Naive thymus-derived CD8-positive, alpha-beta T cell (primary cell): ENCODE data around the gene PTH1R. TPM values are rescaled to one million over a fixed set of nuclear protein-coding genes. Genes with fewer than 3 reads are reported as not detected.

Experiments used
- ATAC-seq, 2 donors: fragments of 150-1000 bp; cut with Tn5 transposase in 1 of 2; sonication (Bioruptor Pico), chemical (Tn5 transposase) in 1 of 2; 1 replicate in 1 of 2; 2 replicates in 1 of 2; pipeline ENCODE4 v1.10.0; 2021; ENCODE audit warnings: mild to moderate bottlenecking in 2 of 2, moderate library complexity in 2 of 2
- POLR2A ChIA-PET: fragments of 350-600 bp; sonication (Branson Sonifier 250); formaldehyde crosslinking; loops from one replicate; lab custom pipeline; 2021; ENCODE audit warnings: antibody characterized with exemption; lab: Charles Lee
- DNase-seq, 10 donors: peaks; one replicate each; pipeline versions ENCODE4 v3.0.0 to v3.0.0-alpha.2; 2020 to 2022
- H3K27ac Mint-ChIP-seq, 10 donors: one replicate each; pipeline ENCODE4 v1.8.0; 2020 to 2022; ENCODE audit warnings: mild to moderate bottlenecking in 10 of 10, mixed read lengths in 10 of 10, moderate library complexity in 4 of 10, inconsistent platforms in 1 of 10
- H3K27me3 Mint-ChIP-seq, 5 donors: one replicate each; pipeline ENCODE4 v1.8.0; 2021 to 2022; ENCODE audit warnings: mixed read lengths in 5 of 5
- H3K36me3 Mint-ChIP-seq, 3 donors: one replicate each; pipeline ENCODE4 v1.8.0; 2020 to 2022; ENCODE audit warnings: mixed read lengths in 3 of 3, mild to moderate bottlenecking in 2 of 3, inconsistent platforms in 1 of 3
- H3K4me1 Mint-ChIP-seq, 4 donors: one replicate each; pipeline ENCODE4 v1.8.0; 2021 to 2022; ENCODE audit warnings: mixed read lengths in 4 of 4
- H3K4me3 Mint-ChIP-seq, 10 donors: one replicate each; pipeline ENCODE4 v1.8.0; 2020 to 2022; ENCODE audit warnings: mild to moderate bottlenecking in 10 of 10, mixed read lengths in 10 of 10, moderate library complexity in 6 of 10, inconsistent platforms in 1 of 10
- H3K9me3 Mint-ChIP-seq, 9 donors: one replicate each; pipeline ENCODE4 v1.8.0; 2020 to 2022; ENCODE audit warnings: mixed read lengths in 9 of 9, mild to moderate bottlenecking in 3 of 9, inconsistent platforms in 1 of 9, moderate library complexity in 1 of 9
- polyA plus RNA-seq, 3 donors: library from polyadenylated mRNA; unstranded; fragments of 300-500 nt; fragmentation: Illumina TruSeq; gene quantifications; one replicate each; pipeline ENCODE4 v1.2.3, GENCODE V29; 2021
- total RNA-seq, 8 experiments: library from RNA in 2 of 8; stranded (reverse) in 2 of 8; gene quantifications; one replicate each; pipeline ENCODE4 v1.2.3 and lab custom pipeline; 2021 to 2026

The PTH1R gene
- total and polyA plus RNA-seq, 5 experiments from 2014 or later, result not detected

GRCh38 chr3:46899151-46900006 lies 21.9 kb downstream of the PTH1R start:
- ATAC-seq (no peak), DNase-seq (peak in 1 of 10 donors; percentile 53)
- H3K27me3 Mint-ChIP-seq, result peaks cover 7 to 44% (median 20%) of the 10 kb centered on the region in 5 donors
- no peaks in the 10 kb centered on the region for H3K9me3 Mint-ChIP-seq
- H3K4me3 Mint-ChIP-seq, result peak overlapping the region in 3 of 10 donors; percentile 18 to 51 (median 33)
- H3K4me1 Mint-ChIP-seq, result peaks cover 0 to 19% (median 7%) of the 10 kb centered on the region in 4 donors
- POLR2A ChIA-PET, result no interaction called here
- no peaks in the 10 kb centered on the region for H3K36me3 Mint-ChIP-seq
- no peak overlapping the region for H3K27ac Mint-ChIP-seq

DNA sequence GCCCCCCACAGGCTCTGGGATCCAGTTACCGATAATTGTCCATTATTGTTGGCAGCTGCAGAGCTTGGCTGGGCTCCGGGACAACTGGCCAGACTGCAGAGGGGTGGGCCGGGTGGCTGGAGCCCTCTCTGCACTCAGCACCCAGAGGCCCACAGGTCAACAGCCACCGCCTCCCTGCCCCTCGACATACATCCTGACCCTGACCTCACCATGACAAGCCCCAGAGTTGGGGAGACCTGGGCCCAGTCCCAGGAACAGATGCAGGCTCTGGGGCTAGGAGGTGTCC lies 22.4 kb downstream of the PTH1R start:
- DNase-seq (peak in 1 of 10 donors; percentile 42), ATAC-seq (no peak)
- H3K27ac Mint-ChIP-seq, result no peak overlapping the region
- POLR2A ChIA-PET, result no interaction called here
- no peak overlapping the region for H3K4me3 Mint-ChIP-seq
- peaks cover 0 to 19% (median 7%) of the 10 kb centered on the region in 4 donors for H3K4me1 Mint-ChIP-seq
- peaks cover 7 to 38% (median 20%) of the 10 kb centered on the region in 5 donors for H3K27me3 Mint-ChIP-seq
- H3K9me3 Mint-ChIP-seq, result no peaks in the 10 kb centered on the region
- H3K36me3 Mint-ChIP-seq, result no peaks in the 10 kb centered on the region

DNA sequence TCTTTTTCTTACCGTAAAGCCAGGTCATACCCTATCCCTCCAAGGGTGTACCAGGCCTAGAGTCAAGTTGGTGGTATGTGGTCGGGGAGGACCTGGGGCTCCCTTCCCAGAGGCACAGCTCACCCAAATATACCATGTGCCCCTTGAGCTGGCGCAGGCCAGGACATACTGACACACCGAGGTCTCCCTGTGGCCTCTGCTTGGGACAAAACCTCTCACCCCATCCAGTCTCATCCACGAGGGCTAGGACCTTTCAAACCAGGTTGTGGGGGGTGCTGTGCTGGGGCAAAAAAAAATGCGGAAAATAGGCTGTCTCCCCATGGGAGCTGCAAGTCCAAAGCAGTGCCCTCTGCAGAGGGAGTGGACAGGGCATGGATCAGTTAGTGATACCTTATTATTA lies 22.8 kb downstream of the PTH1R start:
- Mint-ChIP-seq H3K27me3 (peaks cover 3 to 34% (median 20%) of the 10 kb centered on the region in 5 donors), H3K4me1 (peaks cover 0 to 16% (median 6%) of the 10 kb centered on the region in 4 donors), H3K4me3 (no peak overlapping the region), H3K9me3 (no peaks in the 10 kb centered on the region), H3K27ac (no peak overlapping the region), H3K36me3 (no peaks in the 10 kb centered on the region)
- ATAC-seq, result no peak
- POLR2A ChIA-PET, result no interaction called here
- peak in 1 of 10 donors; percentile 43 for DNase-seq

GRCh38 chr3:46901061-46901460 lies 23.5 kb downstream of the PTH1R start:
- POLR2A ChIA-PET, result no interaction called here
- H3K9me3 Mint-ChIP-seq, result no peaks in the 10 kb centered on the region
- ATAC-seq, result no peak

DNA sequence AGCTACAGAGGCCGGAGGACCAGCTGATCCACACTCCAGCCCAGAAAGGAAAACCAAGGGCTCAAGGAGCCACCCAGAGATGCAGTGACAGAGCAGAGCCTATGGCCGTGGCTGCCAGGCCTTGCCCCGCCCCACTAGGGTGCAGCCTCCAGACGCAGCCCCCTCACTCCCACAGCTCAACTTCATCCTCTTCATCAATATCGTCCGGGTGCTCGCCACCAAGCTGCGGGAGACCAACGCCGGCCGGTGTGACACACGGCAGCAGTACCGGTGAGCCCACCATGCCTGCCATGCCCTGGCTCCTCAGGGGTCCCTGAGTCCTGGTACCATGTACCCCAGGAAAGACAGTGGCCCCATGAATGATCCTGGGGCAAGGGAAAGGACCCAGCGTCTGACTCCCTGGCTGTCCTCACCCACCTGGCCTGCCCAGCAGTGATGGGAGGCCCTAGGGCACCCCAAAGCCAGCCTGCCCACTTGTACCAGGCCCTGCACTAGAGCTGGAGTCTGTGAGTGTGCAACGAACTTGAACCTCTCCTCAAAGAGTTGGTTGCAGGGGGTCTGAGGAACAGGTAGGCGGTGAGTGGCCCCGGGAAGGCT lies 24.2 kb downstream of the PTH1R start:
- POLR2A ChIA-PET, result no interaction called here
- no peak overlapping the region for H3K27ac Mint-ChIP-seq
- DNase-seq (peak in 1 of 10 donors; percentile 35), ATAC-seq (no peak)
- peaks cover 0 to 25% (median 16%) of the 10 kb centered on the region in 5 donors for H3K27me3 Mint-ChIP-seq
- H3K4me3 Mint-ChIP-seq, result no peak overlapping the region
- no peaks in the 10 kb centered on the region for H3K36me3 Mint-ChIP-seq
- no peaks in the 10 kb centered on the region for H3K9me3 Mint-ChIP-seq
- H3K4me1 Mint-ChIP-seq, result peaks cover 0 to 14% (median 6%) of the 10 kb centered on the region in 4 donors

More at GRCh38 chr3:46901061-46901460, 23.5 kb downstream of the PTH1R start:
- H3K36me3 Mint-ChIP-seq, result no peaks in the 10 kb centered on the region
- peaks cover 1 to 30% (median 17%) of the 10 kb centered on the region in 5 donors for H3K27me3 Mint-ChIP-seq
- H3K27ac Mint-ChIP-seq, result no peak overlapping the region
- peaks cover 0 to 14% (median 6%) of the 10 kb centered on the region in 4 donors for H3K4me1 Mint-ChIP-seq
- H3K4me3 Mint-ChIP-seq, result no peak overlapping the region
- peak in 1 of 10 donors; percentile 41 for DNase-seq

DNA sequence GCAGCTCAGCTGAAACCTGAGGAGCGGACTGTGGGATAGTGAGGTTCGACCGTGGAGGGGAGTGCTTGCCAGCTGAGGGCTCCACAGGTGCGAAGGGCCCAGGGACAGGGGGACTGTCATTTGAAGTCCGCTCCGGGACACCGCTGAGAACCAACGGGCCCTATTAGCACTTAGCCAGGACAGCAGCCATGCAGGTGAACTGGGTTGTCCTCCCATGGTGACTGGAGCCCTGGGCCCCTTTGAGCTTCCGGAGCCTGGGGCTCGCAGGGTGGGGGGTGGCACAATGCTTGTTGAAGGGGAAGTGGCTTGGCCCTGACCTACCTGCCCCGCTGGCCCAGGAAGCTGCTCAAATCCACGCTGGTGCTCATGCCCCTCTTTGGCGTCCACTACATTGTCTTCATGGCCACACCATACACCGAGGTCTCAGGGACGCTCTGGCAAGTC lies 24.7 kb downstream of the PTH1R start:
- Mint-ChIP-seq H3K27me3 (peaks cover 0 to 20% (median 19%) of the 10 kb centered on the region in 5 donors), H3K4me3 (no peak overlapping the region), H3K4me1 (peaks cover 0 to 14% (median 6%) of the 10 kb centered on the region in 4 donors), H3K9me3 (no peaks in the 10 kb centered on the region), H3K36me3 (no peaks in the 10 kb centered on the region), H3K27ac (no peak overlapping the region)
- ATAC-seq (no peak), DNase-seq (peak in 1 of 10 donors; percentile 56)
- POLR2A ChIA-PET, result no interaction called here

DNA sequence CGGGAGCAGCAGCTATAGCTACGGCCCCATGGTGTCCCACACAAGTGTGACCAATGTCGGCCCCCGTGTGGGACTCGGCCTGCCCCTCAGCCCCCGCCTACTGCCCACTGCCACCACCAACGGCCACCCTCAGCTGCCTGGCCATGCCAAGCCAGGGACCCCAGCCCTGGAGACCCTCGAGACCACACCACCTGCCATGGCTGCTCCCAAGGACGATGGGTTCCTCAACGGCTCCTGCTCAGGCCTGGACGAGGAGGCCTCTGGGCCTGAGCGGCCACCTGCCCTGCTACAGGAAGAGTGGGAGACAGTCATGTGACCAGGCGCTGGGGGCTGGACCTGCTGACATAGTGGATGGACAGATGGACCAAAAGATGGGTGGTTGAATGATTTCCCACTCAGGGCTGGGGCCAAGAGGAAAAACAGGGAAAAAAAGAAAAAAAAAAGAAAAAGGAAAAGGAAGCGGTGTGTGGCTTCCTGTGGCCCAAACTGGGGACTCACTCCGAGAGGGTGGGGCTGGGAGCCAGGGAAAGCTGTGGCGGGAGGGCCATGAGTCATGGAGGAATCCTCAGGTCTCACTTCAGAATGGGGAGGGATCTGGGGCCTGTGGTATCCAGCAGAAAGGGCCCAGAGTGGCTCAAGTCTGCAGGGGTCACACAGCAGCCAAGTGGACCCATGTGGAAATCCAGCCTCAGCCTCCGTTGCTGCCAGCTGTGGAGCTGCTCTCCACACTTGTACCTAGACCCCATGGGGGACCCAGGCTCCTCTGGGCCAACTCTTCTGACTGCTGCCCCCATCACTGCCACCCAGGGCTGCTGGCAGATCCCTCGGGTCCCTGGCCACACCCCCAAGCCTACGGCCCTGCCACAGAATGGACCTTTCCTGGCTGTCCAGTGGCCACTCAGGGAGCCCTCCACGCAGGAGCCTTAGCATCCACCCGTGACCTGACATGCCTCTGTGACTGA lies 26.1 kb downstream of the PTH1R start:
- ATAC-seq, result no peak
- Mint-ChIP-seq H3K36me3 (no peaks in the 10 kb centered on the region), H3K4me1 (peaks cover 0 to 7% (median 4%) of the 10 kb centered on the region in 4 donors), H3K27ac (no peak overlapping the region), H3K4me3 (no peak overlapping the region), H3K9me3 (no peaks in the 10 kb centered on the region), H3K27me3 (peaks cover 0 to 11% (median 9%) of the 10 kb centered on the region in 5 donors)
- DNase-seq, result peak in 1 of 10 donors; percentile 52
- POLR2A ChIA-PET, result no interaction called here

DNA sequence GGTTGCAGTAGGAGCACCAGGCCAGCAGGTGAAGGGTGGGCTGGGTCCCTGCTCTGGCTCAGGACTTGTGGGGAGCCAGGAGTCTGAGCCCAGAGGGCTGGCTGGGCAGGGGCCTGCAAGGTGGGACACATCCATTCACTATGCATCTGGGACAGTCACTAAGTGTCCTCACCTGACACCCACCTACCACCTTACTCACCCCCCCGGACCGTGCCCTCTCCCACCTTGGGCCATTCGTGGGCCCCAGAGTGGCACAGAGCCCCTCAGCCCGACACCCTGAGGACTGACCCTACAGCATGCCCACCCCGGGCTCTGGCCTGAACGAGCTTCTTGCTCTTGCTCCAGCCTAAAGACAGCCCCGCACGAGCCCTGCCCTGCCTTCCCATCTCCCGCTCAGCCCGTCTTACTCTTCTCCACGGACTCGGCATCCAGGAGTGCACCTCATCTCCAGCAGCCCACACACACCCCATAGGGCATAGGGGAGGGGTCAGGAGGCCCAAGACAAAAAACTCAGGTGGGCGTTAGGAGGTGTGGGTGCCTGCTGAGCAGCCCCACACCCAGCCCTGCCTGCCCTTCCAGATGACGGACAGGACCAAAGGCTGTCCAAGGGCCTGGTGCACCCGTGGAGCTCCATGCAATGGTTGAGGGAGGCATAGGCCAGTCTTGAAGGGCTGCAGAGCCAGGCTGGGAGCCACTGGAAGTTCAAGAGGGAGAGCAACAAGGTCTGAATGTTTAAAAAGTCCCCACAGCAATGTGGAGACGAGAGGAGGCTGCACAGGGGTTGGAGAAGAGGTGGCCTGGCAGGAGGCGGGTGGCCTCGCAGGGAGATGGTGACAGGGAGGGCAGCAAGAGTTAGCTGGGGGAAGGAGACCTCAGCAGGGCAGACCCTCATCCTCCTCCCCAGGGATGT lies 27.0 kb downstream of the PTH1R start:
- Mint-ChIP-seq H3K27me3 (peaks cover 0 to 4% (median 0%) of the 10 kb centered on the region in 5 donors), H3K4me1 (peaks cover 3 to 6% (median 4%) of the 10 kb centered on the region in 4 donors), H3K9me3 (no peaks in the 10 kb centered on the region), H3K27ac (no peak overlapping the region), H3K36me3 (no peaks in the 10 kb centered on the region), H3K4me3 (no peak overlapping the region)
- no peak for ATAC-seq
- DNase-seq, result no peak
- POLR2A ChIA-PET, result no interaction called here

- H3K4me1 Mint-ChIP-seq, result peaks cover 4 to 8% (median 6%) of the 10 kb centered on the region in 4 donors
- ATAC-seq (no peak), DNase-seq (peak in 1 of 10 donors; percentile 7)
- H3K36me3 Mint-ChIP-seq, result no peaks in the 10 kb centered on the region
- no peak overlapping the region for H3K27ac Mint-ChIP-seq
- peaks cover 0 to 4% (median 0%) of the 10 kb centered on the region in 5 donors for H3K27me3 Mint-ChIP-seq
- no peaks in the 10 kb centered on the region for H3K9me3 Mint-ChIP-seq
- H3K4me3 Mint-ChIP-seq, result no peak overlapping the region
- POLR2A ChIA-PET, result no interaction called here
Observed at GRCh38 chr3:46905213-46905560, 27.7 kb downstream of the PTH1R start.

DNA sequence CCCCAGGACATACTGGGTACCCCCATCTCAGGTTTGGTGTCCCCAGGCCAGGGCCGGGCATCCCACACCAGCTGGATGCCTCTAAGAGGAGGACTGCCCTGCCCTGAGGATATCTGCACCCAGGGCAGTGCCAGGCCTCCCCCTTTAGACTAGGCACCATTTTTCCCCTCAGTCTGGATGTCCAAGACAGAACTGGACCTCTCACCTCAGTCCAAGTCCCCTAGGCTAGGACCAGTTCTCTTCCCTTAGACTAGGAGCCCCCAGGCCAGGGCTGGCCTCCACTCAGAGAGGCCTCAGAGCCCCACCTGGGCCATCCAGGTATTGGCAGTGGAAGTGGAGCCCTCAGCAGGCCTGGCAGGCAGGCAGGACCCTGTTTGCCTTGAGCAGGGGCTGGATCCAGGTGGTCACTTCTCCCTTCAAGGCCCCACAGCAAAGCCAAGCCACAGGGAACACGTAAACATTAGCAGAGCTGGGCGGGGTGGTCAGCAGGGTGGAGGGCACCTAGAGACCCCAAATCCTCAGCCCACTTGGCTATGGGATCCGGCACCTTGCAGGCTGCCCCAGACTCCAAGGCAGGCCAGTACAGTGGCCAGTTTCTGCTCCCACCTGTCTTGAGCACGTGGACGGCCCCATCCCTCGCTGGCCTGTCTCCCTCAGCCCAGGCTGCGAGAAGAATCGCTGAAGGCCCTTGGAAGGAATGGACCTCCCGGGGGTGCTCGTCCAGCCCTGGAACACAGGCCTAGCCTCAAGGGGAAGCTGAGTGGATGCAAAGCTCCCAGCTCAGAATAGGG lies 28.3 kb downstream of the PTH1R start:
- H3K27me3 Mint-ChIP-seq, result peaks cover 0 to 4% (median 0%) of the 10 kb centered on the region in 5 donors

DNA sequence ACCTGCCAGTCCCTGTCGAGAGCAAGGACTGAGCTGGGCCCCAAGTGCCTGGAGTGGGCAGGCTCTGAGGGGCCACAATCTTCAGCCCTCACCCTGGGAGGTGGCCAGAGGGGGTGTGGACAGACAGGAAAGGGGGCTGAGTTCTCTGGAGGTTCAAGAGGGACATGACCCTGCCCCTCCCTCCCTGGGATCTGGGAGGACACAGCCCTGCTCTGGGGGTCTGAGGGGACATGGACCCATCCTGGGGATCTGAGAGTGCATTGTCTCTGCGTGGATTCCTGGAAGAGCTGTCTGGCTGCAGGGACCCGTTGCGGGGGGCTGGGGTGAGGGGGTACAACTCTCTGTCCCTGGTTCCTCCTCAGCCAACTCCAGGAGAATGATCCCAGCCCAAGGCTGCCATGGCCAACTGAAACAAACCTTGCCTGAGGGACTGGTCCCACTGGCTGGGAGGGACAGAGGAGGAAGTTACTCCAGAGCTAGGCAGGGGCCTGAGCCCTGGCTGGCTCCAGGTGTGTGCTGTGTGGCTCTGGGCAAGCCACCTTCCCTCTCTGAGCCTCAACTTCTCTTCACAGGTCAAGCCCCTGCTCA lies 29.0 kb downstream of the PTH1R start:
- DNase-seq (peak in 1 of 10 donors; percentile 54), ATAC-seq (no peak)
- H3K27me3 Mint-ChIP-seq, result peaks cover 0 to 4% (median 0%) of the 10 kb centered on the region in 5 donors
- H3K4me3 Mint-ChIP-seq, result no peak overlapping the region
- peaks cover 4 to 8% (median 6%) of the 10 kb centered on the region in 4 donors for H3K4me1 Mint-ChIP-seq
- H3K36me3 Mint-ChIP-seq, result no peaks in the 10 kb centered on the region
- POLR2A ChIA-PET, result interaction anchor here (0.5 kb wide), 1 partner anchor 79 kb away, joined by 3 read pairs; no protein-coding TSS in a partner anchor
- no peak overlapping the region for H3K27ac Mint-ChIP-seq
- no peaks in the 10 kb centered on the region for H3K9me3 Mint-ChIP-seq

More for the DNA sequence above, 28.3 kb downstream of the PTH1R start:
- DNase-seq, result peak in 1 of 10 donors; percentile 62
- POLR2A ChIA-PET, result no interaction called here
- no peak for ATAC-seq
- Mint-ChIP-seq H3K36me3 (no peaks in the 10 kb centered on the region), H3K27ac (no peak overlapping the region), H3K4me3 (no peak overlapping the region), H3K4me1 (peaks cover 4 to 8% (median 6%) of the 10 kb centered on the region in 4 donors), H3K9me3 (no peaks in the 10 kb centered on the region)
